K562 (cell line): ENCODE results near the gene ZDHHC14. TPM values are rescaled to one million over a fixed set of nuclear protein-coding genes. Genes with fewer than 3 reads are reported as not detected.
A peak's percentile ranks its signal among the peaks of the same experiment; 100 is the strongest.

Experiments used
- ATAC-seq: fragments of 200-7000 bp; cut with Tn5 transposase; 3 replicates; pipeline ENCODE4 v1.9.1; 2020; ENCODE audit warnings: moderate library complexity
- BruUV-seq: library from RNA; stranded (reverse); fragments of 400-500 nt; replicated peaks from 2 replicates; lab custom pipeline; 2021; lab: Mats Ljungman, UMichigan
- CTCF ChIA-PET: fragments of 300-600 bp; formaldehyde crosslinking; extraction: SDS; loops from one replicate; lab custom pipeline; 2021; ENCODE audit warnings: low intra/inter-chr PET ratio; lab: Yijun Ruan, JAX
- POLR2A ChIA-PET: fragments of 300-600, 350-650 bp; sonication (Branson Sonifier 250); formaldehyde crosslinking; extraction: SDS; loops from one replicate; lab custom pipeline; 2021; ENCODE audit warnings: antibody characterized with exemption, inconsistent platforms; lab: Yijun Ruan, JAX
- DNase-seq, 4 experiments: peaks; one replicate each; pipeline versions ENCODE4 v3.0.0 to v3.0.0-alpha.2; 2011 to 2018; ENCODE audit warnings: low spot score in 3 of 4, mixed read lengths in 3 of 4; ENCODE audit errors: extremely low read depth in 1 of 4
- FAIRE-seq: peaks from 2 replicates; lab custom pipeline; 2011; peaks lifted over from hg19 to GRCh38; lab: Jason Lieb, UNC
- H2AFZ ChIP-seq: 2 replicates; pipeline ENCODE4 v1.6.0; 2011; ENCODE audit warnings: low read depth, low read length, control low read depth, inconsistent platforms
- H3K27ac ChIP-seq: fragments of 200-600 bp; 3 replicates; pipeline ENCODE4 v1.8.0; 2011; ENCODE audit warnings: low read depth, mild to moderate bottlenecking, control low read depth, inconsistent platforms, low read length, moderate library complexity, mixed read lengths; ENCODE audit errors: extremely low read depth
- H3K27me3 ChIP-seq, 2 experiments: fragments of 300-600 bp in 1 of 2; 2 replicates in 1 of 2; 3 replicates in 1 of 2; pipeline versions ENCODE4 v1.6.0 to v1.8.0; 2011; ENCODE audit warnings: inconsistent platforms in 2 of 2, low read length in 2 of 2, mild to moderate bottlenecking in 1 of 2, mixed read lengths in 1 of 2, moderate library complexity in 1 of 2; ENCODE audit not compliant: control insufficient read depth in 2 of 2, insufficient read depth in 2 of 2
- H3K36me3 ChIP-seq: fragments of 300-600 bp; 3 replicates; pipeline ENCODE4 v1.8.0; 2011; ENCODE audit warnings: mild to moderate bottlenecking, low read length, inconsistent platforms; ENCODE audit not compliant: control insufficient read depth, insufficient read depth
- H3K4me1 ChIP-seq, 2 experiments: fragments of 200-600 bp in 1 of 2; replicated peaks in 1 of 2; 2 replicates in 1 of 2; 3 replicates in 1 of 2; pipeline versions ENCODE4 v1.5.1 to v1.8.0; 2011; ENCODE audit warnings: inconsistent platforms in 2 of 2, low read length in 2 of 2, mild to moderate bottlenecking in 1 of 2, mixed read lengths in 1 of 2, moderate library complexity in 1 of 2; ENCODE audit not compliant: control insufficient read depth in 2 of 2, insufficient read depth in 2 of 2
- H3K4me2 ChIP-seq: 2 replicates; pipeline ENCODE4 v1.6.1; 2011; ENCODE audit warnings: low read length, control low read depth, inconsistent platforms, mixed read lengths; ENCODE audit not compliant: insufficient read depth
- H3K4me3 ChIP-seq: fragments of 200-600 bp; sonication (generic), shearing (Covaris generic); 2 replicates; pipeline ENCODE4 v1.5.1; 2016; ENCODE audit warnings: control low read depth, inconsistent platforms
- H3K79me2 ChIP-seq: fragments of 200-600 bp; 3 replicates; pipeline ENCODE4 v1.8.0; 2011; ENCODE audit warnings: low read length, inconsistent platforms; ENCODE audit not compliant: control insufficient read depth, insufficient read depth
- H3K9ac ChIP-seq, 2 experiments: 2 replicates each; pipeline versions ENCODE4 v1.6.0 to v1.6.1; 2011; ENCODE audit warnings: low read depth in 2 of 2, low read length in 2 of 2, control low read depth in 1 of 2, inconsistent platforms in 1 of 2, mild to moderate bottlenecking in 1 of 2, mixed read lengths in 1 of 2; ENCODE audit not compliant: insufficient read depth in 1 of 2
- H3K9me1 ChIP-seq: one replicate; pipeline ENCODE4 v1.6.0; 2011; ENCODE audit warnings: inconsistent platforms, mild to moderate bottlenecking, low read length, moderate library complexity; ENCODE audit not compliant: control insufficient read depth, insufficient read depth
- H3K9me3 ChIP-seq: replicated peaks from 2 replicates; pipeline ENCODE4 v1.5.1; 2011; ENCODE audit warnings: low read depth, low read length, inconsistent platforms; ENCODE audit not compliant: control insufficient read depth, insufficient read depth
- H4K20me1 ChIP-seq: replicated peaks from 2 replicates; pipeline ENCODE4 v1.6.1; 2011; ENCODE audit warnings: low read length, inconsistent platforms, mixed read lengths; ENCODE audit not compliant: control insufficient read depth, insufficient read depth
- HSF4 ChIP-seq: fragments of 250-450 bp; sonication (Bioruptor Pico); IDR thresholded peaks from 2 replicates; pipeline ENCODE4 v2.1.2; 2022; ENCODE audit warnings: mild to moderate bottlenecking, moderate library complexity, borderline replicate concordance
- KLF1 ChIP-seq: fragments of 450-650 bp; IDR thresholded peaks from 2 replicates; pipeline ENCODE4 v1.6.1; 2016; ENCODE audit warnings: missing genetic modification characterization, missing compliant biosample characterization
- MAFK ChIP-seq: IDR thresholded peaks from 2 replicates; pipeline ENCODE4 v1.6.1; 2011; ENCODE audit warnings: low read length, improper control_type of control experiment
- MAZ ChIP-seq, 2 experiments: fragments of 450-650 bp in 1 of 2; sonication (generic) in 1 of 2; formaldehyde crosslinking; IDR thresholded peaks in 1 of 2; conservative IDR thresholded peaks in 1 of 2; 2 replicates each; pipeline versions ENCODE4 v1.4.0 to v1.5.0; 2020; ENCODE audit warnings: mild to moderate bottlenecking in 1 of 2, missing genetic modification reagents in 1 of 2
- POLR3G ChIP-seq: IDR thresholded peaks from 2 replicates; pipeline ENCODE4 v1.6.1; 2011; ENCODE audit not compliant: insufficient read length, insufficient replicate concordance; ENCODE audit errors: extremely low read depth
- ZNF217 ChIP-seq: sonication (generic); formaldehyde crosslinking; IDR thresholded peaks from 2 replicates; pipeline ENCODE4 v1.8.0; 2022; ENCODE audit warnings: mild to moderate bottlenecking, missing genetic modification reagents
- ZNF76 ChIP-seq: fragments of 250-450 bp; sonication (Bioruptor Pico); IDR thresholded peaks from 2 replicates; pipeline ENCODE4 v1.4.0; 2020; ENCODE audit warnings: mild to moderate bottlenecking, moderate library complexity, borderline replicate concordance
- WGBS: fragments of 100-300 bp; shearing (Covaris generic); methylation state at CpG from one replicate; pipeline ENCODE4 v1.1.6; 2016; ENCODE audit warnings: low coverage, mixed read lengths; ENCODE audit not compliant: insufficient coverage; ENCODE audit errors: missing lambda C conversion rate; 5-methylcytosine and 5-hydroxymethylcytosine counted together
- in situ Hi-C: fragments of 300-500 bp; cut with MboI; formaldehyde crosslinking; loops from 4 replicates; pipeline ENCODE4 v1.15.0; 2018; ENCODE audit warnings: inconsistent platforms, mixed read lengths
- intact Hi-C: fragments of 100-400 bp; cut with micrococcal nuclease; formaldehyde crosslinking; loops from 2 replicates; pipeline ENCODE4 v1.14.2; 2022
- polyA plus RNA-seq, 8 experiments: library from polyadenylated mRNA; depleted of rRNA in 4 of 8; stranded (reverse) in 5 of 8; unstranded in 3 of 8; fragments of >200 nt; fragmentation: Nextera tagmentation in 2 of 8; fragmentation: Illumina TruSeq in 1 of 8; extraction: Ambion mirVana in 2 of 8; extraction: Trizol in 1 of 8; gene quantifications; 2 replicates each; pipeline versions ENCODE4 v1.2.1 to v1.2.3, GENCODE V29; 2011 to 2014; ENCODE audit warnings: inconsistent platforms in 1 of 8, missing spikeins in 1 of 8
- total RNA-seq, 7 experiments: library from RNA; depleted of rRNA in 6 of 7; stranded (reverse); fragments of >200 nt in 6 of 7; fragmentation: Illumina TruSeq in 2 of 7; extraction: Trizol in 2 of 7; gene quantifications; 2 replicates each; pipeline versions ENCODE4 v1.2.1 to v1.2.3, GENCODE V29; 2011 to 2021; ENCODE audit warnings: low replicate concordance in 1 of 7
- TF ChIP-seq, protein P1 (sequence below): fragments of 450-650 bp; formaldehyde crosslinking; IDR thresholded peaks from 2 replicates; pipeline ENCODE4 v1.4.0; 2020; ENCODE audit warnings: mild to moderate bottlenecking, moderate library complexity
- TF ChIP-seq, protein P2 (sequence below): fragments of 450-650 bp; IDR thresholded peaks from 2 replicates; pipeline ENCODE4 v1.7.1; 2018; ENCODE audit warnings: mild to moderate bottlenecking, low read depth; ENCODE audit not compliant: partially characterized antibody
- TF ChIP-seq, protein P3 (sequence below), 2 experiments: fragments of 200-800 bp in 1 of 2; sonication (Bioruptor generic) in 1 of 2; sonication (generic) in 1 of 2; formaldehyde crosslinking in 1 of 2; IDR thresholded peaks in 1 of 2; conservative IDR thresholded peaks in 1 of 2; 2 replicates each; pipeline versions ENCODE4 v1.5.0 to v1.6.1; 2016 to 2020; ENCODE audit warnings: missing compliant biosample characterization in 1 of 2, missing genetic modification characterization in 1 of 2, missing genetic modification reagents in 1 of 2
- TF ChIP-seq, protein P4 (sequence below): fragments of 450-650 bp; IDR thresholded peaks from 2 replicates; pipeline ENCODE4 v1.6.1; 2016; ENCODE audit warnings: borderline replicate concordance

Gene ZDHHC14
- total and polyA plus RNA-seq, 9 of the 15 experiments (the other 6 are each of a cell fraction or from before 2014, with no cell fraction given): 0.92 to 23.1 (median 13.8) TPM

DNA sequence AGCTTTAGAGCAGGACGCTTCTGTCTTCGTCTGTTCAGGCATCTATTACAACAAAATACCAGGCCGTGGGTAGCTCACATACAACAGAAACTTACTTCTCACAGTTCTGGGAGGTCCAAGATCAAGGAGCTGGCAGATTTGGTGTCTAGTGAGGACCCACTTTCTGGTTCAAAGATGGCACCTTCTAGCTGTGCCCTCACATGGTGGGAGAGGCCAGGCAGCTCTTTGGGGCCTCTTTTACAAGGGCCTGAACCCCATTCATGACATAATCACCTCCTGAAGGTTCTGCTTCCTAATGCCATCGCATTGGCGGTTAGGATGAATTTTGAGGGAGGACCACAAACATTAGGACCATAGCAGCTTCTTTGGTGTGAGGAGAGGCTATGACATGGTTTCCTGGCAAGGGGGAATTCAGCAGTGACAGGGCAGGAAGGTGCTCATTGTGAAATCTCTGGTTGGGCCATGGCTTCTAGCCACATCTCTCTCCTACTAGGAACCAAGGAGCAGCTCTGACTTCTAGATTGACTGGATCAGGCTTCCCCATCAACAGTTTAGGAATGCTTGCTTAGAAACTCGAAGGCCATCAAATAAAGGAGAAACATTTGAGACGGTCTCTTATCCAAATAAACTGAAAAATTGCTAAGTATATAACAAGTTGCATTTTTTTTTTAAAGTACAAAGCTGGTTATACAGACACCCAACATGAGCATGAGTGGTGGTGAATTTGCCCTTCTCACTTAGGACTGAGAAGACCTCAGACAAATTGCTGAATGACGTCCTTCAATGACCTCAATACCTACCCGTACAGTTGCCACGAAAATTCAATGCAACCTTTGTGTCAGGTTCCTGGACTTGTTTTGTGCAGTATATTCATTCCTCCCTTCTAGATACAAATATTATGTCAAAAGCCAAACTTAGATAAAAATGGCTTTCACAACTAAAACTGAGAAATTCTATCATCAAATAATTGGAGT lies 140.7 kb downstream of the ZDHHC14 start:
- intact Hi-C loops: loop anchor here (5.0 kb wide), 1 partner anchor 76 kb away; no protein-coding TSS in a partner anchor
- H2AFZ ChIP-seq: peak overlapping the region; percentile 80
- ChIA-PET POLR2A (interaction anchor here (0.6 to 1.5 kb wide), 4 partner anchors 9 to 38 kb away, joined by 3 to 5 read pairs (median 3); no protein-coding TSS in a partner anchor), CTCF (no interaction called here)
- in situ Hi-C loops: no loop called here
- H4K20me1 ChIP-seq: no peaks in the 10 kb centered on the region
- peak overlapping the region; percentile 39 to 70; a peak in 3 of 4 replicates for H3K9ac ChIP-seq
- 59% methylated on average over 10 of the region's 10 CpGs for WGBS
- H3K9me1 ChIP-seq: no peaks in the 10 kb centered on the region
- peak; percentile 1; the same call in 2 of the 3 replicates for ATAC-seq
- no peaks in the 10 kb centered on the region for H3K27me3 ChIP-seq
- H3K79me2 ChIP-seq: peaks cover 52% of the 10 kb centered on the region
- H3K4me1 ChIP-seq: peaks cover 43 to 49% of the 10 kb centered on the region in 2 experiments
- peaks cover 1% of the 10 kb centered on the region; the same call in 1 of the 3 replicates for H3K36me3 ChIP-seq
- H3K9me3 ChIP-seq: no peaks in the 10 kb centered on the region
- no peak overlapping the region for H3K4me3 ChIP-seq
- FAIRE-seq: peak; percentile 40
- BruUV-seq: TSS peak; percentile 13
- H3K4me2 ChIP-seq: peak overlapping the region; percentile 82
- DNase-seq: peak in 1 of 4 experiments; percentile 28
- peak overlapping the region; percentile 84 for H3K27ac ChIP-seq
- TF ChIP-seq, protein P1, sequence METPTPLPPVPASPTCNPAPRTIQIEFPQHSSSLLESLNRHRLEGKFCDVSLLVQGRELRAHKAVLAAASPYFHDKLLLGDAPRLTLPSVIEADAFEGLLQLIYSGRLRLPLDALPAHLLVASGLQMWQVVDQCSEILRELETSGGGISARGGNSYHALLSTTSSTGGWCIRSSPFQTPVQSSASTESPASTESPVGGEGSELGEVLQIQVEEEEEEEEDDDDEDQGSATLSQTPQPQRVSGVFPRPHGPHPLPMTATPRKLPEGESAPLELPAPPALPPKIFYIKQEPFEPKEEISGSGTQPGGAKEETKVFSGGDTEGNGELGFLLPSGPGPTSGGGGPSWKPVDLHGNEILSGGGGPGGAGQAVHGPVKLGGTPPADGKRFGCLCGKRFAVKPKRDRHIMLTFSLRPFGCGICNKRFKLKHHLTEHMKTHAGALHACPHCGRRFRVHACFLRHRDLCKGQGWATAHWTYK: no peak
- TF ChIP-seq ZNF76 (no peak), ZNF217 (no peak), MAFK (no peak), KLF1 (tag) (no peak), POLR3G (no peak), HSF4 (CRISPR knock-in tag) (no peak), MAZ (CRISPR knock-in tag; conservative IDR thresholded peaks at IDR 0.05 in 1 of 2, IDR thresholded peaks at IDR 0.05 in 1 of 2) (peak in 1 of 2 experiments; percentile 32; a peak in 1 of 4 replicates)
- TF ChIP-seq, protein P2, sequence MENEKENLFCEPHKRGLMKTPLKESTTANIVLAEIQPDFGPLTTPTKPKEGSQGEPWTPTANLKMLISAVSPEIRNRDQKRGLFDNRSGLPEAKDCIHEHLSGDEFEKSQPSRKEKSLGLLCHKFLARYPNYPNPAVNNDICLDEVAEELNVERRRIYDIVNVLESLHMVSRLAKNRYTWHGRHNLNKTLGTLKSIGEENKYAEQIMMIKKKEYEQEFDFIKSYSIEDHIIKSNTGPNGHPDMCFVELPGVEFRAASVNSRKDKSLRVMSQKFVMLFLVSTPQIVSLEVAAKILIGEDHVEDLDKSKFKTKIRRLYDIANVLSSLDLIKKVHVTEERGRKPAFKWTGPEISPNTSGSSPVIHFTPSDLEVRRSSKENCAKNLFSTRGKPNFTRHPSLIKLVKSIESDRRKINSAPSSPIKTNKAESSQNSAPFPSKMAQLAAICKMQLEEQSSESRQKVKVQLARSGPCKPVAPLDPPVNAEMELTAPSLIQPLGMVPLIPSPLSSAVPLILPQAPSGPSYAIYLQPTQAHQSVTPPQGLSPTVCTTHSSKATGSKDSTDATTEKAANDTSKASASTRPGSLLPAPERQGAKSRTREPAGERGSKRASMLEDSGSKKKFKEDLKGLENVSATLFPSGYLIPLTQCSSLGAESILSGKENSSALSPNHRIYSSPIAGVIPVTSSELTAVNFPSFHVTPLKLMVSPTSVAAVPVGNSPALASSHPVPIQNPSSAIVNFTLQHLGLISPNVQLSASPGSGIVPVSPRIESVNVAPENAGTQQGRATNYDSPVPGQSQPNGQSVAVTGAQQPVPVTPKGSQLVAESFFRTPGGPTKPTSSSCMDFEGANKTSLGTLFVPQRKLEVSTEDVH: no peak
- TF ChIP-seq, protein P3, sequence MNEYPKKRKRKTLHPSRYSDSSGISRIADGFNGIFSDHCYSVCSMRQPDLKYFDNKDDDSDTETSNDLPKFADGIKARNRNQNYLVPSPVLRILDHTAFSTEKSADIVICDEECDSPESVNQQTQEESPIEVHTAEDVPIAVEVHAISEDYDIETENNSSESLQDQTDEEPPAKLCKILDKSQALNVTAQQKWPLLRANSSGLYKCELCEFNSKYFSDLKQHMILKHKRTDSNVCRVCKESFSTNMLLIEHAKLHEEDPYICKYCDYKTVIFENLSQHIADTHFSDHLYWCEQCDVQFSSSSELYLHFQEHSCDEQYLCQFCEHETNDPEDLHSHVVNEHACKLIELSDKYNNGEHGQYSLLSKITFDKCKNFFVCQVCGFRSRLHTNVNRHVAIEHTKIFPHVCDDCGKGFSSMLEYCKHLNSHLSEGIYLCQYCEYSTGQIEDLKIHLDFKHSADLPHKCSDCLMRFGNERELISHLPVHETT (CRISPR knock-in tag; conservative IDR thresholded peaks at IDR 0.05 in 1 of 2, IDR thresholded peaks at IDR 0.05 in 1 of 2): peak in 1 of 2 experiments; percentile 60; a peak in 2 of 4 replicates
- TF ChIP-seq, protein P4, sequence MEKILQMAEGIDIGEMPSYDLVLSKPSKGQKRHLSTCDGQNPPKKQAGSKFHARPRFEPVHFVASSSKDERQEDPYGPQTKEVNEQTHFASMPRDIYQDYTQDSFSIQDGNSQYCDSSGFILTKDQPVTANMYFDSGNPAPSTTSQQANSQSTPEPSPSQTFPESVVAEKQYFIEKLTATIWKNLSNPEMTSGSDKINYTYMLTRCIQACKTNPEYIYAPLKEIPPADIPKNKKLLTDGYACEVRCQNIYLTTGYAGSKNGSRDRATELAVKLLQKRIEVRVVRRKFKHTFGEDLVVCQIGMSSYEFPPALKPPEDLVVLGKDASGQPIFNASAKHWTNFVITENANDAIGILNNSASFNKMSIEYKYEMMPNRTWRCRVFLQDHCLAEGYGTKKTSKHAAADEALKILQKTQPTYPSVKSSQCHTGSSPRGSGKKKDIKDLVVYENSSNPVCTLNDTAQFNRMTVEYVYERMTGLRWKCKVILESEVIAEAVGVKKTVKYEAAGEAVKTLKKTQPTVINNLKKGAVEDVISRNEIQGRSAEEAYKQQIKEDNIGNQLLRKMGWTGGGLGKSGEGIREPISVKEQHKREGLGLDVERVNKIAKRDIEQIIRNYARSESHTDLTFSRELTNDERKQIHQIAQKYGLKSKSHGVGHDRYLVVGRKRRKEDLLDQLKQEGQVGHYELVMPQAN: no peak
